GM19467 (cell line): ENCODE data around the gene RAB1B.

Source experiments
- ATAC-seq: cut with Tn5 transposase; IDR thresholded peaks from one replicate; pipeline ENCODE4 v1.9.1; 2021; ENCODE audit warnings: mild to moderate bottlenecking, moderate library complexity; ENCODE audit not compliant: unreplicated experiment

The RAB1B gene

DNA sequence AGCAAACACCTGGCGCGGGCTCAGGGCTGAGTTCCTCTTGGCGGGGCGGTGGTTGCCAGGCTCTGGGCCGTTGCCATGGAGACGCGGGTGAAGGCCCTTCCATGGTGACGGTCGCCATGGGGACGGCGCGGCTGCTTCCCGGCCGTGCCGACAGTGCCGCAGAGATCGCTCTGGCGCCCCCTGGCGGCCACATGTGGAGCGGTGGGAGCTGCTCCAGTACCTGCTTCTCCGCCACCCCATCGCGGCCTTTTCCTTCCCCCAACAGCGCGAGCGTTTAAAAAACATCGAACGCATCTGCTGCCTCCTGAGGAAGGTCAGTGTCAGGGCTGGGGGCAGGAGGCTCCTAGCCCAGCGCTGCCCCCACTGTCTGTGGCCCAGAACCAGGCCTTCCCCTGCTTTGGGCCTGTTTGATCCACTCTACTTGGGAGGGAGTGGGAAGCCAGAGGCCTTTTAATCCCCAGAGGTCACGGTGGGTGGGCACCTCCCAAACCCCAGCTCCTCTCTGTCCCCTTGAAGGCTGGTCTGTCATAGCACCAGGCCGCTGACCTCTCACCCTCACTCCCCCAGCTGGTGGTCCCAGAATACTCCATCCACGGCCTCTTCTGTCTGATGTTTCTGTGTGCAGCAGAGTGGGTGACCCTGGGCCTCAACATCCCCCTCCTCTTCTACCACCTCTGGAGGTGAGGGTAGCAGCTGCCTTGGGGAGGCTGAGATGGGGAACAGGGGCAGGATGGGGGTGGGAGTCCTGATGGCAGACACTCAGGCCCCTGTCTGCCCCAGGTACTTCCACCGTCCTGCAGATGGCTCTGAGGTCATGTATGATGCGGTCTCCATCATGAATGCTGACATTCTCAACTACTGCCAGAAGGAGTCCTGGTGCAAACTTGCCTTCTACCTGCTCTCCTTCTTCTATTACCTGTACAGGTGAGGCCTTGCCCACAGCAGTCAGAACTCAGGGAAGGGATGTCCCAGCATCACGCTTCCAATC, 14.3 kb downstream of the RAB1B start:
- ATAC-seq, result peak; percentile 63

DNA sequence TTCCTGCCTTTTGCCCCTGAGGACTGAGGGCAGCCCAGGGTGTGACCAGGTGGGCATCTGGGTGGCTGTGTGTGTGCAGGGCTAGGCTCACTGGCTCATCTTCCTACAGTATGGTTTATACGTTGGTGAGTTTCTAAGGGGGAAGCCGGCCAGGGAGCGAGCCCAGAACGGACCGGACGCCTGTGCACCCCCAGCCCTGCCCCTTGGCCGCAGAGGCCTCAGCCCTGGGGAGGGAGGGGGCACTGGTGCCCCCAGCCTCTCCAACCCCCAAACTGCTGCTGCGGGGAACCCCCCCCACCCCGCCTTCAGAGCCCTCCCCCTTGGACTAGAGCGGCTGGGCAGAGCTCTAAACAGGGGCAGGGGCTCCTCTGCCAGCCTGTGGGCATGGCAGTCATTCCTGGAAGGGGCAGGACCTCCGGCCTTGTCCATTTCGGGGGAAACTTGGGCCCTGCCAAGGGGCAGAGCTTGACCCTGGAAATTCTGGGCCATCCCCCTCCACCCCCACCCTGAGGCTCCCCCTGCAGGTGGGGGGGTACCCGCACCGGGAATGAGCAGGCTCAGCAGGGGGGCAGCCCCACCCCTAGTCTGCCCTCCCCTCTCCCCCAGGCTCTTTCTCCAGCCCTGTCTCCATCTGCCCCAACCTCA, 15.1 kb downstream of the RAB1B start:
- no peak for ATAC-seq

DNA sequence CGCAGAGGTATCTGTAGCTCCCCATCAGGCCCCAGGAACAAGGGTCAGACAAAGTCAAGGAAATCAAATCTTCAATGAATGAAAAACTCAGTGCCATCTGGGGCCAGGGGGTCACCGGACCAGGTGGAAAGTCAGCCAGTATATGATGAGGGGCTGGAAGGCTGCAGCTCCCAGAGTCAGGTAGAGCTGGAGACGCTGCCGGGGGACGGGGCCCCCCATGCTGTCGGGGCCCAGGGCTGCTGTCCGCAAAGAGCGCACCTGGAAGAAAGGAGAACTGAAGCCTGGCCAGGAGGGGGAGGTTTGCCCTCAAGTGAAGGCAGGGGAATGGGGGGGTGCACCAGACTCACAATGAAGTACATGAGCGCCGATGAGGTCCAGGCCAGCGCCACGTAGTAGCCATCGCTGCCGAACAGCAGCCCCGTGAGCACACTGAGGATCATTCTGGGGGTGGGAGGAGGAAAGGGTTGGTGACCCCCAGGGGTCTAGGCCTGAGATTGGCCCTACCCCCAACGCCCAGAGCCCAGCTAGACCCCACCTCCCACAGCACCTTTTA, 16.2 kb downstream of the RAB1B start:
- ATAC-seq, result no peak

DNA sequence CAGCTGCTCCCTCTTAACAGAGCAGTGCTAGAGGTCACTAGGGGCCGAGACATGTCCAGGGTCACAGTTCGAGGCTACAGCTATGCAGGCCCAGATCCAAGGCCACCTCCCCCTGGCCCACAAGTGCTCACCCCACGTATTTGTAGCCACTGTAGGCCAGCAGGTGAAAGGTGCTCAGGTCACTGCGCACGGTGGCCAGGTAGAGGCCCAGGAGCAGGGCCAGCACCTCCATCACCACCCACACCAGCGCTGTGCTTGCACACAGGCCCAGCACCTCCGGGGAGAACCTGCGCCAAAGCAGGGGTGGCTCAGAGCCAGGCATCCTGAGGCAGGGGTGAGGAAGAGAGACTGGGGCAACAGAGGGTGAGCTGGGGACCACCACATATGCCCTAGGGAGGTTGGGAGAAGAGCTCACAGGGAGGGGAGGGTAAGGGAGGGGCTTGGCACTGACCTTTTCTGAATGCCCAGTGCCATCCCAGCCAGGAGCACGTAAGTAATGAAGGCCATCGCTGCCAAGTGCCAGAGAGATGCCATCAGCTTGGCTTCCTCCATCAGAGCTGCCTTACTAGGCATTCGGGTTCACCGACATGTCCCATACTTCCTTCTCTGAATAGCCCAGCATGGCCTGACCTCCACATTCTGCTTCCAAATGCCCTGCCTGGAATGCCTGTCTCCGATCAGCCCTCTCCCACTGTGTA, 17.0 kb downstream of the RAB1B start:
- no peak for ATAC-seq

DNA sequence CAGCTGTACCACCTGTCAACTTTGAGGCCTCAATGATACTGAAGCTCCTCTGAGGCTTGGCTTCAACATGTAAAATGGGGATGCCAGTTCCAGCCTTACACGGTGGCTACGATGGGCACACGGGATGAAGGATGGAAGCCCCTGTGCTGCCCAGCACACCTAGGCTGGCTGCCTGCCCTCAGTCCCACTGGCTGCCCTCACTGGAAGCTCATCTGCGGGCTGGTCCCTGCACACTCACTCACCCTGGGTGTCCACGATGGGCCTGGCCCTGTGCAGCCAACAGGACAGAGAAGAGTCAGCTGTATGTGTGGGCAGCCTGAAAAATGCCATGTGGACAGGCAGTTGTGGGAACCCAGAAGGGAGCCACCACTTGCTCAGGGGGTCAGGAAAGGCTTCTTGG, 18.3 kb downstream of the RAB1B start:
- no peak for ATAC-seq

DNA sequence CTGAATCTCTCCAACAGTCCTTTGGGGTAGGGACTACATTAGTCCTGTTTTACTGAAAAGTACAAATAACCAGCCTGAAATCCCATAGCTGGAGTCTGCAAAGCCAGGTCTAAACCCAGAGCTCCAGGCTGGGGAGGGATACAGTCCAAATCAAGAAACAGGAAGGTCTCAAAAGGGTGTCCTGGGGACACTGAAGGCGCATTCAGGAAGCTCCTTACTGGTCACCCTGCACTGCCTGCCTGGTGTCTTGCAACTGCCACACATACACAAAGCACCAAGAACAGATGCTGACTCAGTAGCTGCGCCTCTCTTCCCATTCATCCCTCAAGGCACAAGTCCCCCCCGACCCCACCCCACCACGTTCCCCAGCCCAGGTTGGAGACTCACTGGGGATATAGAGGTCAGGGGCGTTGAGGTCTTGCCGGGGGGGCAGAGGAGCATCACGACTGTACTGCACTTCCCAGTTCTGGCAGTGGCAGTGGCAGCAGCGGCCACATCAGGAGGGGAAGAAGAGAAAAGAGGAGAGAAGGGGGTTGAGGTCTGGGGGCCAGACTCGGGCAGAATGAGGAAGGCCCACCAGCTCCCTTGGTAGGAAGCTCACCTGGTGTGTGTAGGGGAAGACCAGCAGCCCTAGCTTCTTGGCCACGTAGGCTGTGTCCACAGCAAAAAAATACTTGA, 18.9 kb downstream of the RAB1B start:
- ATAC-seq, result no peak

DNA sequence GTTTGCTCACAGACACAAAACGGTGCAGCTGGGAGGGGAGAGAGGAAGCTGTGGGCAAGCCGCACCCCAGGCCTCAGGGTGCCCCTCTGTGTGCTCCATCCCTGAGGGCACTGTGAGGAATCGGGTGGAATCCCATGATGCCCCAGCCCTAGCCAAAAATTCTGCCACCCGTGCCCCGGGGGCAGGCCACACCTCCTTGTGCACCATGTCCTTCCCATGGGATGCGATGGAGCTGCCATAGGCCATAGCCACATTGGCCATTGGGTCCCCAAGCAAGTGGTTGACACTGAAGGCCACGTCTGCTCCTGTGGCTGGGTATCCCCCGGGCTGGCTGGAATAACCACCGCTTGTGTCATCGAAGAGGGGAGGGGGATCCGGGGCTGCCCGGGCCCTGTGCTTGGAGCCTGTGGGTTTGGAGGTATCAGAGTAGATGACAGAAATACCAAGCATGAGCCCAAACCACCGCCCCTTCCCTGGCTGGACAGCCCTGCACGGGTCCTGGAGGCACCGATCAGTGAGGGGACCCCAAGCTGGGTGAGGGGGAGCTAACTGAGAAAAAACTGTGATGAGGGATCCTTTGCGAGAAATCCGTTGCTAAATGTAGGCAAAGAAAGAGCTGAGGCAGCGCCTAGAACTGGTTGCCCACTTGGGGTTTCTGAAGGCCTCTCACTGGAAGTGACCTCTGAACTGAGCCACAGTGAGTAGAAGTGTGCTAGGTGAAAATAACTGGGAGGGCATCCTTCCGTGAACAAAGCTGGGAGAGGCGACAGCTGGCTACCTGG, 19.6 kb downstream of the RAB1B start:
- no peak for ATAC-seq

DNA sequence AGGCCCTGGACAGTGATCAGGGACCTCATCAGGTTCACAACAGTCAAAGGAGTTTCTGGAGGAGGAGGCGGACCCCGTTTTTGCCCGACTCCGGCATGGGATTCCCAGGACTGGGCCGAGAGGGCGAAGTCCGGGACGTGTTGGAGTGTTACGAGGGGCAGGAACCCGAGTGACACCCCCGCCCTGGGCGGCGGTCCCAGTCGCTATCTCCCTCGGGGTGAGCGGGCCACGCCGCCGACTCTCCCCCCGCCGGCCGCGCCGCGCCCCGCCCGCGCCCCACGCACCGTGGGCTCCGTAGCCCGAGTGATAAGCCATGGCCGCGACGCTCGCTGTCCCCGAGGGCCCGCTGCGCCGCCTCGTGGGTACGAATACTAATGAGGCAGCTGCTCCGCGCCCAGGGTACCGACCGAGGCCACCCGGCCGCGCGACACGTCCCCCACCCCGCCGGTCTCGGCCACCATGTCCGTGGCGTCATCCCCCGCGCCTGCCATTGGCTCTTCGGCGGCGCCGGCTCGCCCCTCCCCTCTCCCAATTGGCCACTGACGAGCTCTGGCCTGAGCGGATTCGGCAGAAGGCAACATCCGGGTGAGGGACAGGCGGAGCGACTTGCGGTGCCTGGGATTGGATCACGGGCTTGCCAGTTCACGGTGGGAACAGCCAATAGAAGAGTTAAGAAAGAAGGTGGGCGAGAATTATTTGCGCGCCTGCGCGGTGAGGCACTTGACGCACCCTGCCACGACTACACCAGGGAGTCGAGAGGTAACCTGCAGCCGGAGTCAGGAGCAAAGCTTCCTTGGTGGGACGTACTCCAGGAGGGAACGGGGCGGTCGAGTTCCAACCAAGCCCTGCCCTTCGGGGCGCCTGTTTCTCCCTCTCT, 20.5 kb downstream of the RAB1B start, which contains the start of gene YIF1A:
Gene YIF1A (minus strand): TSS at position 473 of the 877 bp plus-strand sequence. CDS start 158 bp downstream, at position 315.
- ATAC-seq, result peak; percentile 88

DNA sequence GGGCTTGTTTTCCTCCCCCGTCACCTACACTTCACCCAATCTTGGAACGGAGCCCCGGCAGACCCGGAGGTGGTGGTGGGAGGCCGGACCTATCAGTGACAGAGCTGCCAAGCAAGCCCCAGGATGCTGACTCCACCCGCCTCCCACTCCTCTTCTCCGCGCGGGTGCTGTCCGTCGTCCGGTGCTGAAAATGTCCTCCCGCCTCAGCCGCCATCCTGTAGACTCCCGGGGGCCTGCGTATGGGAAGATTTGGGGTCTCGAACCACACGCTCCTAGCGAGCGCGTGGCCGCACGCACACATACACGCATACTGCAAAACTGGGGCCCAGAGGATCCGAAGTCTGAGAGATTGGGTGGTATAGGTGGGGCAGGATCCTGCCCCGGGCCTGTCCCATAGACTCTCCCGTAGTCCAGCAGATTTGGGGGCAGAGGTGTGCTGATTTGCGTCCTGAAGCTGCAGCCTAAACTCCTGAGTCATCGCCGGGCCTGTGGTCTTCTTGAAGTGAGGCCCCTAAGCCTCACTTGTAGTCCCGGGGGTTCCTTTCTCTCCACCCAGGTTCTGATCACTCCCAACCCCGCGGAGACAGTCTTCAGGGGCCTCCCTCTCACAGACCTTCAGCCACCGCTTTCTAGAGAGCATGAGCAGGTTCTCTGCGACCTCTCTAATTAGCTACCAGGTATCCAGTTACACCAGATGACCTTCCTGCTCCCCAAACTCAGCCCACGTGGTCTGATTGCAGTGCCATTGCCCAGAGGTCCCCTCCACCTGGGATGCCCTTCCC, 21.3 kb downstream of the RAB1B start:
- peak; percentile 30 for ATAC-seq

DNA sequence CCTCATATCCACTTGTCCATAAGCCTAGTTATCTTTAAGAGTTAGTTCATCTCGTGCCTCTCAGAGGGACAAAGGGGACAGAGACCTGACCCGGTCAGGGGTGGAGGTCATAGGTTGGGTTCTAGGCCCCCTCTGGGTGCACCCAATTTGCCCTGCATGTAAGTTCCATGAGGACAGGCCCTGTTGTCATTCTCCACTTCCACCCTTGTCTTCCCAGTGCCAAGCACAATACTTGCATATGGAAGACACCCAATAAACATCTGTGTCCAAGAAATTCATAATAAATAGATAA, 21.8 kb downstream of the RAB1B start:
- ATAC-seq, result no peak

DNA sequence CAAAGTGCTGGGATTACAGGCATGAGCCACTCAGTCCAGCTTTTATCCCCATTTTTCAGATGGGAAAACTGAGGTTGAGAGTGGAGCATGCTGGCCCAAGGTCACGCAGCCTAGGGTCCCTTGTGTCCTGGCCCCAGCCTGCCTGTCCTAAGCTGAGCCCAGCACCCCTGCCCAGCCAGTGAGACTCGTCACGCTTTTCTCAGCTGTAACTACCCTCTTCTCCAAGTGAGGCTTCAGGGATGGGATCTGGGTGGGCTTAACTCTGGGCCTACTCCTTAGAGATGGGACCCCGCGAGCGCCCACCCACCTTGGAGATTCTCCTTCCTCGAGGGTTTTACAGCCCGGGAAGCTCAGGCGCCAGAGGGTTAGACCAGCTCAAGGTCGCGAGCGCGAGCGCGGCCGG, 22.9 kb downstream of the RAB1B start:
- ATAC-seq, result no peak

DNA sequence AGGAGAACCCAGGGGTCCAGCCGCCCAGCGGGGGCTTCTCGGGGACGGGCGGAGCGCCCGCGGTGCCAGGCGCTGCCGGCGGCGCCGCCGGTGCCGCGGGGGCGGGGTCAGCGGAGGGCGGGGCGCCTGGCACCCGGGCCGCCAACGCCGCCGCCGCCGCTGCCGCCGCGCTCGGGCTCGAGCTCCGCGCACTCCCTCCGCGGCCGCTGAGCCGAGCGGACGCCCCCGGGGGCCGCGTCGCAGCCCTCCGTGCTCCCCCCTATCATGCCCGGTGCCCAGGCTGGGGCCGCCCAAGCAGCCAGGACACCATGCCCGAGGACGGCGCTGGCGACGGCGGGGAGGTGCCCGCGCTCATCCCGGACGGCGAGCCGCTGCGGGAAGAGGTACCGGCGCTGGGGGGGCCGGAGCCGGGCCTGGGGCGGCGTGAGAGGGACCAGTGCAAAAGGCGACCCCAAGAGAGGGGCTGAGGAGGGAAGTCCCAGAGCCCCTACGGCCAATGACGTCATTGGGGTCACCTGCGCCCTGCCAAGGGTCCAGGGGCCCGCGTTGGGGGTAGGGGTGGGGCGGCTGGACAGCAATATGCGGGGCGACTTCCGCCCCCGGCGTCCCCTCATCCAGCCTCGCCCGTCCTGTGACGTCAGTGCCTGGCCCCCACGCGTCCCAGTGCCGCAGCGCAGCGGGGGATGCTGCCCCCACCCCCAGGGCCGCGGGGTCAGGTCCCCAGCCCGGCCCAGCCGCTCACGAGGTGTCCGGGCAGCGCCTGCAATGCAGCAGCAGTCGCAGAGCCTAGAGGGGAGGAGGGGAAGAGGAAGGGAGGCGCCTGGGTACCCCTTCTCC, 23.5 kb downstream of the RAB1B start, which contains the start of gene TMEM151A:
Gene TMEM151A (plus strand): TSS at position 189 of the 837 bp plus-strand sequence. CDS start 120 bp downstream, at position 309.
- ATAC-seq, result no peak

DNA sequence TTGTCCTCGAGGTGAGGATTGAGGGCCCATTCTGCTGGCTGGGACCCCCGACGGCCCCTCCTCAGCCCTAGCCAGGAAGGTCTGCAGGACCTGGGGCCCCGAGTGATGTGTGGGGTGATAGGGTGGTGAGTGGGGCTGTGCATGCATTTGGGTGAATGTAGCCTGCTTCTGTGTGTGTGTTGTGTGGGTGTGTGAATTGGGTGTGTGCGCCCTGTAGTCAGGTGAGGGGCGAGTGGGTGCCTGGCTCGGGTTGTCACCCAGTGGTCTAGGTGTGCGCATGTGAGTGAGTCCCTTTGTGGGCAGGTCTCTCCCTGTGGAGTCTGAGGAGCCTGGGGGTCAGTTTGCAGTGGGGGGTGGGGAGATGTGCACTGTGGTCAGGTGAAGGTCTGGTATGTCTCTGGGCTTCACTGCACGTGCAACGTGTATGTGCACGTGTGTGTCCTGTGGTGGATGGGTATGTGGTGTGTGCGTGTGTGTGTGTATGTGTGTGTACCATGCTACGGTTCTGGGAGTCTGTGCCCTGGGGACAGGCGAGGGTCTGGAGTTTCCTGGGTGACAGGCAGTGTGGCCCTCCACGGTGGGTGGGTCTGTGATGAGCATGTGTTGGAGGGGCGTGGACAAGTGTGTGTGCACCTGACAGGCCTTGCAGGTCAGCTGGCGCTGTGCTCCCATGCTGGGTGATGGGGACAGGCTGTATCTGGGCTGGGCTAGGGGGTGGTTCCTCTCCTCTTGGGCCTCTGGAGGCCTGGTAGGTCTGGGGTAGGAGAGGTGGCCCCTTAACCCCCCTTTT, 24.3 kb downstream of the RAB1B start:
- ATAC-seq, result no peak

DNA sequence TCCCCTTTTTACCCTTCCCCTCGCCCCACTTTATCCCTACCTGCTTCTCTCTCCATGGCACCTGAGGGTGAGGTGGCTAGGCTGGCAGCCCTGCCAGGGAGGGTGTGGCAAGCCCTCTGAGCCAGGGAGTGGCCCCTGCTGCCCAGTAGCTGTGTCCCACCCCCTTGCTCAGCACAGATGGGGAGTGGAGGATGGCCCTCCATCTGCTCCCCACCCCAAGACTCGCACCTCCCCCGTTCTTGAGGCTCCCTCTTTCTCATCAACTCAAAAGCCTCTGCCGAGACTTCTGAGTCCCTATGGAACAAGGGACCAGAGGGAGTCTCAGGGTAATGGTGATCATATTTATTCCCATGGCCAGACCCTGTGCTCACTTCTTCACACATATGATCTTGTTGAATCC, 24.9 kb downstream of the RAB1B start:
- no peak for ATAC-seq

DNA sequence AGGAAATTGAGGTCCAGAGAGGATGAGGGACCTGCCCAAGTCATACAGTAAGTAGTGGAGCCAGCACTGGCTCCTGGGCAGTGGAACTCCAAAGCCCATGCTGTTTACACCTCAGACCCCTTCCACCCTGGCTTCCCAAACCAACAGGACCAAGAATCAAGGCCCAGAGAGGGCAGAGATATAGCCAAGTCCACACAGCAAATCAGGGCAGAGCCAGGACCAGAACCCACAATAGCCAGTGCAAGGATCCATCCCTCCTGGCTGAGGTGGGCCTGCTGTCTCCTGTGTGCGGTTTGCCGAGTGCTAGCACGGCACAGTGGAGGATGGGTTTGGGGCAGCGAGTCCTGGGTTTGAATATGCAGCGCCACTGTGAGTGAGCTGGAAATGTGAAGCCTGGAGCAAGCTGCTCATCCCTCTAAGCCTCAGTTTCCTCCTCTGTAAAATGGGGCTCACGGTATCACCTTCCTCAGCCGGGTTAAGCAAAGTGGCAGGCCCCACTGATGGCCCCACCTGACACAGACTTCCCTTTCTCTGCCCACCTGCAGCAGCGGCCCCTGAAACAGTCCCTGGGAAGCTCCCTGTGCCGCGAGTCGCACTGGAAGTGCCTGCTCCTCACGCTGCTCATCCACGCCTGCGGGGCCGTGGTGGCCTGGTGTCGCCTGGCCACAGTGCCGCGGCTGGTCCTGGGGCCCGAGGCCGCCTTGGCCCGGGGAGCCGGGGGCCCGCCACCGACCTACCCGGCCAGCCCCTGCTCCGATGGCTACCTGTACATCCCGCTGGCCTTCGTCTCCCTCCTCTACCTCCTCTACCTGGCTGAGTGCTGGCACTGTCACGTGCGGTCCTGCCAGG, 25.6 kb downstream of the RAB1B start:
- ATAC-seq, result no peak
